HG03378 (cell line): ENCODE data around the gene TEAD2.

Experiments
- ATAC-seq: cut with Tn5 transposase; IDR thresholded peaks from one replicate; pipeline ENCODE4 v1.9.1; 2021; ENCODE audit warnings: mild to moderate bottlenecking, moderate library complexity; ENCODE audit not compliant: unreplicated experiment

TEAD2 gene

DNA sequence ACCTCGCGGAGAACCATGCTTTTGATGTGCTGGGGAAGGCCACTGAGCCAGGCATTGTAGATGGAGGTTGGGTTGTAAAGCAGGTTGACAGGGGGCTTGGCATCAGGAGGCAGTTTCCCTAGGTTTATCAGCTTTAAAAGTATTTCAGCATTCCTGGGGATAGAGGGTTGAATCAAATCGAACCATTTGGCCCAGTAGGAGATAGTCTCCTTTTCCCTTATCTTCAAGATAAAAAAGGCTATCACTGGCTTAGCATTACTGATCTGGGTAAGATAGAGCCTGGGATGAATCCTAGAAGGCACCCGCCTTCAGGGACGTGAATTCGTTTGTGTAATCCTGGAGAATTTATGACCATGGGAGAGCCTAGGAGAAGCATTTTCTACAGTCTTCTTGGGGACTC lies 67.8 kb downstream of the TEAD2 start:
- no peak for ATAC-seq
